ENCODE results near the gene TNIK. TPM values are rescaled to one million over a fixed set of nuclear protein-coding genes. Genes with fewer than 3 reads are reported as not detected.
A peak's percentile ranks its signal among the peaks of the same experiment; 100 is the strongest.

Gene TNIK
- total RNA-seq, 1 donor from 2014 or later, result 35.3 TPM

GRCh38 chr3:171055336-171056178 is 404.6 kb downstream of the TNIK start:
- Histone ChIP-seq H3K4me3 (no peak overlapping the region), H3K36me3 (no peaks in the 10 kb centered on the region), H3K4me1 (no peaks in the 10 kb centered on the region), H3K27ac (no peak overlapping the region), H3K9me3 (no peaks in the 10 kb centered on the region), H3K27me3 (no peaks in the 10 kb centered on the region)
- no peak for TF ChIP-seq CTCF (IDR thresholded peaks at IDR 0.05)
- intact Hi-C loops (cut with DNase I), result no loop called here
- DNase-seq (no peak), ATAC-seq (no peak)

GRCh38 chr3:171054921-171055320 is 405.3 kb downstream of the TNIK start:
- DNase-seq (no peak), ATAC-seq (no peak)
- no peaks in the 10 kb centered on the region for H3K27me3 ChIP-seq
- no peak overlapping the region for H3K27ac ChIP-seq
- H3K36me3 ChIP-seq, result no peaks in the 10 kb centered on the region
- TF ChIP-seq CTCF (IDR thresholded peaks at IDR 0.05), result no peak
- no peaks in the 10 kb centered on the region for H3K4me1 ChIP-seq
- intact Hi-C loops (cut with DNase I), result no loop called here
- H3K9me3 ChIP-seq, result no peaks in the 10 kb centered on the region
- H3K4me3 ChIP-seq, result no peak overlapping the region

GRCh38 chr3:171054231-171054630 is 406.0 kb downstream of the TNIK start:
- Histone ChIP-seq H3K4me3 (no peak overlapping the region), H3K27ac (no peak overlapping the region), H3K9me3 (no peaks in the 10 kb centered on the region), H3K36me3 (no peaks in the 10 kb centered on the region), H3K27me3 (no peaks in the 10 kb centered on the region), H3K4me1 (no peaks in the 10 kb centered on the region)
- ATAC-seq, result no peak
- intact Hi-C loops (cut with DNase I), result no loop called here
- no peak for TF ChIP-seq CTCF (IDR thresholded peaks at IDR 0.05)
- no peak for DNase-seq

GRCh38 chr3:171049861-171050444 is 410.3 kb downstream of the TNIK start:
- intact Hi-C loops (cut with DNase I), result loop anchor here (5.0 kb wide), 1 partner anchor 517 kb away; no protein-coding TSS in a partner anchor
- H3K4me3 ChIP-seq, result no peak overlapping the region
- no peaks in the 10 kb centered on the region for H3K36me3 ChIP-seq
- no peak overlapping the region for H3K27ac ChIP-seq
- H3K9me3 ChIP-seq, result no peaks in the 10 kb centered on the region
- ATAC-seq (peak; percentile 90), DNase-seq (peak; percentile 67)
- H3K27me3 ChIP-seq, result no peaks in the 10 kb centered on the region
- peak; percentile 57 for TF ChIP-seq CTCF (IDR thresholded peaks at IDR 0.05)
- H3K4me1 ChIP-seq, result no peaks in the 10 kb centered on the region

- no peak for TF ChIP-seq CTCF (IDR thresholded peaks at IDR 0.05)
- ATAC-seq (no peak), DNase-seq (no peak)
- H3K4me1 ChIP-seq, result peaks cover 4% of the 10 kb centered on the region
- intact Hi-C loops (cut with DNase I), result loop anchor here (5.0 kb wide), 1 partner anchor 521 kb away; no protein-coding TSS in a partner anchor
- H3K27ac ChIP-seq, result no peak overlapping the region
- H3K4me3 ChIP-seq, result no peak overlapping the region
- peaks cover 6% of the 10 kb centered on the region for H3K27me3 ChIP-seq
- H3K9me3 ChIP-seq, result no peaks in the 10 kb centered on the region
- H3K36me3 ChIP-seq, result no peaks in the 10 kb centered on the region
Measured at GRCh38 chr3:171046760-171047159, 413.4 kb downstream of the TNIK start.

Measured in upper lobe of right lung (tissue), 1 donor.